Activated T-cell treated with anti-CD3 and anti-CD28 coated beads, Interleukin-2, amount 50 U/mL, for 4 hours (primary cell): ENCODE data around the gene KHK. TPM values are rescaled to one million over a fixed set of nuclear protein-coding genes. Genes with fewer than 3 reads are reported as not detected.

Experiments
- ATAC-seq, 2 donors: fragments of 200-7000 bp; cut with Tn5 transposase; one replicate each; pipeline ENCODE4 v1.10.0; 2021
- DNase-seq: peaks from one replicate; pipeline ENCODE4 v3.0.0-alpha.2; 2020
- H3K27me3 Mint-ChIP-seq: one replicate; pipeline ENCODE4 v1.8.0; 2021; ENCODE audit warnings: low read depth, mixed read lengths
- H3K36me3 Mint-ChIP-seq: one replicate; pipeline ENCODE4 v1.8.0; 2022; ENCODE audit warnings: mixed read lengths; ENCODE audit not compliant: insufficient read depth
- H3K4me1 Mint-ChIP-seq: one replicate; pipeline ENCODE4 v1.8.0; 2021; ENCODE audit warnings: low read depth, mixed read lengths
- H3K4me3 Mint-ChIP-seq: one replicate; pipeline ENCODE4 v1.8.0; 2021; ENCODE audit warnings: mild to moderate bottlenecking, moderate library complexity, mixed read lengths
- H3K9me3 Mint-ChIP-seq: one replicate; pipeline ENCODE4 v1.8.0; 2021; ENCODE audit warnings: mixed read lengths
- total RNA-seq, 3 donors: library from RNA; stranded (reverse); gene quantifications; one replicate each; pipeline ENCODE4 v1.2.1, GENCODE V29; 2021

The KHK gene
- total RNA-seq, 3 donors from 2014 or later: 5.2 to 10.7 (median 5.5) TPM

DNA sequence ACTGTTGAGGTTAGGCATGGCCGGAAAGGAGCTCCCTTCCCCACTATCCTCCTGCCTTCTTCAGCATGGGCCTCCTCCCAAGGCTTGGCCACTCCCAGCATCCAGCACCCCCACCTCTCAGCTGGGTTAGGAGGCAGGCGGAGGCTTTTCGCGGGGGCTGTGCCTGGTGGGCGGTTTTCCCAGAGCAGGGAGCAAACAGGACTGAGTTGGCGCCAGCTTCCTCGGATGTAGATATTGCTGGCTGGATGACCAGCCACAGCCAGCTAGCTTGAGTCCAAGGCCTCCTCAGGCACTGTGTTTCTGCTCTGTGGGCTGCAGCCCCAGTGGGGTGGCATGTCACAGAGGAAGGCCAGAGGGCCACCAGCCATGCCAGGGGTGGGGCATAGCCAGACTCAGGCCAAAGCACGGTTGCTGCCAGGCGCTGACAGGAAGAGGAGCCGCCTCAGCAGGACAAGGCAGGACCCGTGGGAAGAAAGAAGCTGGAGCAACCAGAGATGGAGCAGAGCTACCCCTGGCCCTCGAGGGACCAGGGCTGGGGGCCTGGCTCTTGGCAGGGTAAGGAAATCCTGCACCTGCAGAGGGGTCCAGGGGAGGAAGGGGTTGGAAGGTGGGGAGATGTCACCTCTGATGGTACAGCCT is 62.3 kb downstream of the KHK start, which contains the start of gene TCF23:
TCF23 (plus strand) TSS at position 204 of the 639 bp plus-strand sequence; CDS start at position 334, 130 bp downstream.
- Mint-ChIP-seq H3K27me3 (peaks cover 13% of the 10 kb centered on the region), H3K4me1 (no peaks in the 10 kb centered on the region), H3K4me3 (no peak within 1 kb of the TSS), H3K9me3 (no peaks in the 10 kb centered on the region), H3K36me3 (no peaks in the 10 kb centered on the region)
- DNase-seq (no peak), ATAC-seq (no peak)

DNA sequence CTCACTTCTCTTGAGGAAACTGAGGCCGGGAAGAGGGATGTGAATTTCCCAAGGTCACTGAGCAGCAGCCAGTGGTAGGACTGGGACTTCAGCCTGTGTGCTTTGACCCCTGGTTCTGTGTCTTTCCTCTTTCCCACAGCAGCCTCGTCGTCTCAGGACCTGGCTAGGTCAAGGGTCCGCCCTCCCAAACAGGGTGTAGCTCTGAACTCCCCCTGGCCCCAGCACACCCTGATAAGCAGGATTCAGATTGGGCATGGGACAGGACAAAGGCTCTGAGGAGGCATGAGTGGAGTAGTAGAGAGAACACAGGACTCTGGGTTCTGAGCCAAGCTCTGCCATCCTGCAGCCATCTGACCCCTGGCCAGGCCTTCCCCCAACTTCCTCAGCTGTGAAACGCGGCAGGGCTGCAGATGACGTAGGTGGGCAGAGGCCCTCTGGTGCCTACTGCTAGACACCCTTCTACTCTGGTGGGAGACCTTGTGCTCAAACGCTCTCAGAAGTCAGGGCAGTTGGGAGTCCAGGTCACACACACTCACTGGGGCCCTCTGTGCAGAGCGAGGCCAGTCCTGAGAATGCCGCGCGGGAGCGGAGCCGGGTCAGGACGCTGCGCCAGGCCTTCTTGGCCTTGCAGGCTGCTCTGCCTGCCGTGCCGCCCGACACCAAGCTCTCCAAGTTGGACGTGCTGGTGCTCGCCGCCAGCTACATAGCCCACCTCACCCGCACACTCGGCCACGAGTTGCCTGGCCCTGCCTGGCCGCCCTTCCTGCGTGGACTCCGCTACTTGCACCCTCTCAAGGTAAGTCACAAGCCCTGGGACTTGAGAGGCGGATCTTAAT is 63.2 kb downstream of the KHK start:
- H3K9me3 Mint-ChIP-seq: no peaks in the 10 kb centered on the region
- ATAC-seq (no peak), DNase-seq (no peak)
- no peak overlapping the region for H3K4me3 Mint-ChIP-seq
- no peaks in the 10 kb centered on the region for H3K36me3 Mint-ChIP-seq
- H3K4me1 Mint-ChIP-seq: no peaks in the 10 kb centered on the region
- H3K27me3 Mint-ChIP-seq: peaks cover 10% of the 10 kb centered on the region

Other genes starting within 250 kb of the KHK start
- gene DPYSL5, start 238.6 kb upstream of the KHK start, total RNA-seq: not detected
- gene MAPRE3, start 116.1 kb upstream of the KHK start, total RNA-seq: 1 to 10 TPM; 3.7 to 4.3 (median 3.8) TPM
- 10 to 100 TPM; 59.0 to 71.3 (median 60.4) TPM for gene TMEM214, start 53.8 kb upstream of the KHK start, total RNA-seq
- gene AGBL5, start 35.1 kb upstream of the KHK start, total RNA-seq: 10 to 100 TPM in 1 of 3 donors, 1 to 10 TPM in 2; 6.5 to 11.2 (median 9.2) TPM
- gene OST4, start 15.1 kb upstream of the KHK start, total RNA-seq: 100 to 1,000 TPM; 225 to 244 (median 229) TPM
- gene EMILIN1, start 8.2 kb upstream of the KHK start, total RNA-seq: 1 to 10 TPM in 2 of 3 donors, under 1 TPM in 1; 0.76 to 1.4 (median 1.3) TPM
- 1 to 10 TPM; 2.6 to 7.3 (median 2.7) TPM for gene CGREF1, start 32.4 kb downstream of the KHK start, total RNA-seq
- gene ABHD1, start 37.0 kb downstream of the KHK start, total RNA-seq: not detected
- 100 to 1,000 TPM in 2 of 3 donors, 10 to 100 TPM in 1; 98.0 to 119 (median 106) TPM for gene PREB, start 47.9 kb downstream of the KHK start, total RNA-seq
- gene PRR30, start 52.6 kb downstream of the KHK start, total RNA-seq: not detected
- not detected for gene TCF23, start 62.2 kb downstream of the KHK start, total RNA-seq
- 10 to 100 TPM; 84.1 to 91.7 (median 85.1) TPM for gene ATRAID, start 125.3 kb downstream of the KHK start, total RNA-seq
- gene SLC5A6, start 125.5 kb downstream of the KHK start, total RNA-seq: 100 to 1,000 TPM; 128 to 143 (median 141) TPM
- gene CAD, start 130.6 kb downstream of the KHK start, total RNA-seq: 100 to 1,000 TPM; 162 to 201 (median 185) TPM
- under 1 TPM; 0.15 to 0.43 (median 0.18) TPM for gene SLC30A3, start 176.3 kb downstream of the KHK start, total RNA-seq
- not detected for gene DNAJC5G, start 188.7 kb downstream of the KHK start, total RNA-seq
- gene TRIM54, start 195.7 kb downstream of the KHK start, total RNA-seq: under 1 TPM; 0.21 to 0.40 (median 0.22) TPM
- 1 to 10 TPM in 1 of 3 donors, under 1 TPM in 2; 0.71 to 1.1 (median 0.78) TPM for gene UCN, start 221.7 kb downstream of the KHK start, total RNA-seq
- 10 to 100 TPM; 84.6 to 89.4 (median 87.5) TPM for gene MPV17, start 236.3 kb downstream of the KHK start, total RNA-seq